IMR-90 (cell line): Measurements from ENCODE around the gene MAML2. TPM values are rescaled to one million over a fixed set of nuclear protein-coding genes. Genes with fewer than 3 reads are reported as not detected.
A peak's percentile ranks its signal among the peaks of the same experiment; 100 is the strongest.

Source experiments
- ATAC-seq: fragments of 200-7000 bp; cut with Tn5 transposase; 2 replicates; pipeline ENCODE4 v1.9.1; 2020; ENCODE audit warnings: low read depth, mild to moderate bottlenecking, moderate library complexity
- BruUV-seq: library from RNA; stranded (reverse); fragments of 400-500 nt; replicated peaks from 2 replicates; lab custom pipeline; 2021; lab: Mats Ljungman, UMichigan
- CTCF ChIA-PET: fragments of 300-600 bp; formaldehyde crosslinking; extraction: SDS; loops from one replicate; lab custom pipeline; 2021; ENCODE audit warnings: antibody characterized with exemption; lab: Yijun Ruan, JAX
- POLR2A ChIA-PET: fragments of 300-600 bp; sonication (Branson Sonifier 250); formaldehyde crosslinking; loops from one replicate; lab custom pipeline; 2022; ENCODE audit warnings: antibody characterized with exemption; ENCODE audit not compliant: unreplicated experiment; lab: Charles Lee
- DNase-seq: peaks from one replicate; pipeline ENCODE4 v3.0.0; 2013
- H2AFZ ChIP-seq: replicated peaks from 2 replicates; pipeline ENCODE3; 2013; ENCODE audit warnings: low read length, mild to moderate bottlenecking; ENCODE audit not compliant: poor library complexity
- H2AK5ac ChIP-seq: 2 replicates; pipeline ENCODE4 v1.6.1; 2013; ENCODE audit warnings: low read depth, low read length, inconsistent platforms
- H2AK9ac ChIP-seq: replicated peaks from 2 replicates; pipeline ENCODE3; 2013; ENCODE audit warnings: mild to moderate bottlenecking, low read depth, low read length, moderate library complexity; ENCODE audit not compliant: poor library complexity
- H2BK120ac ChIP-seq: 2 replicates; pipeline ENCODE4 v1.6.1; 2013; ENCODE audit warnings: low read depth, low read length, inconsistent platforms
- H2BK15ac ChIP-seq: 3 replicates; pipeline ENCODE4 v1.6.1; 2013; ENCODE audit warnings: low read depth, low read length, inconsistent platforms
- H2BK20ac ChIP-seq: 2 replicates; pipeline ENCODE4 v1.6.1; 2013; ENCODE audit warnings: low read depth, mild to moderate bottlenecking, inconsistent platforms, low read length, moderate library complexity
- H2BK5ac ChIP-seq: 2 replicates; pipeline ENCODE4 v1.6.1; 2013; ENCODE audit warnings: mild to moderate bottlenecking, low read depth, low read length, inconsistent platforms; ENCODE audit not compliant: poor library complexity, severe bottlenecking
- H3K14ac ChIP-seq: replicated peaks from 2 replicates; pipeline ENCODE4 v1.6.1; 2013; ENCODE audit warnings: low read depth, low read length, inconsistent platforms
- H3K18ac ChIP-seq: 2 replicates; pipeline ENCODE4 v1.6.1; 2013; ENCODE audit warnings: low read depth, low read length, control low read depth
- H3K23ac ChIP-seq: 2 replicates; pipeline ENCODE4 v1.6.1; 2013; ENCODE audit warnings: low read depth, low read length, inconsistent platforms
- H3K27ac ChIP-seq: 2 replicates; pipeline ENCODE4 v1.5.1; 2013; ENCODE audit warnings: mild to moderate bottlenecking, control low read depth, low read length; ENCODE audit not compliant: insufficient read depth
- H3K27me3 ChIP-seq: 2 replicates; pipeline ENCODE4 v1.6.1; 2013; ENCODE audit warnings: low read length; ENCODE audit not compliant: control insufficient read depth, insufficient read depth
- H3K36me3 ChIP-seq: 2 replicates; pipeline ENCODE4 v1.6.1; 2013; ENCODE audit warnings: low read length, mixed read lengths; ENCODE audit not compliant: control insufficient read depth, insufficient read depth
- H3K4ac ChIP-seq: 2 replicates; pipeline ENCODE4 v1.6.1; 2013; ENCODE audit warnings: low read depth, low read length, inconsistent platforms
- H3K4me1 ChIP-seq: 2 replicates; pipeline ENCODE4 v1.6.1; 2013; ENCODE audit warnings: low read length, mixed read lengths; ENCODE audit not compliant: control insufficient read depth, insufficient read depth
- H3K4me2 ChIP-seq: 2 replicates; pipeline ENCODE4 v1.6.1; 2013; ENCODE audit warnings: low read depth, mild to moderate bottlenecking, control low read depth, low read length, moderate library complexity
- H3K4me3 ChIP-seq: 2 replicates; pipeline ENCODE4 v1.5.1; 2013; ENCODE audit warnings: low read depth, mild to moderate bottlenecking, control low read depth, low read length, moderate library complexity; ENCODE audit not compliant: insufficient read depth
- H3K56ac ChIP-seq: 2 replicates; pipeline ENCODE4 v1.6.1; 2013; ENCODE audit warnings: low read length, inconsistent platforms; ENCODE audit not compliant: insufficient read depth; ENCODE audit errors: extremely low read depth
- H3K79me1 ChIP-seq, 2 experiments: 2 replicates each; pipeline ENCODE4 v1.6.1; 2013; ENCODE audit warnings: low read length in 2 of 2, inconsistent platforms in 1 of 2, low read depth in 1 of 2
- H3K9ac ChIP-seq: 2 replicates; pipeline ENCODE4 v1.6.1; 2013; ENCODE audit warnings: low read depth, low read length, control low read depth
- H3K9me1 ChIP-seq: 2 replicates; pipeline ENCODE4 v1.6.1; 2013; ENCODE audit warnings: low read length, inconsistent platforms; ENCODE audit not compliant: insufficient read depth
- H3K9me3 ChIP-seq: 2 replicates; pipeline ENCODE4 v1.6.1; 2013; ENCODE audit warnings: low read length; ENCODE audit not compliant: control insufficient read depth, insufficient read depth
- H4K20me1 ChIP-seq: 2 replicates; pipeline ENCODE4 v1.6.1; 2013; ENCODE audit warnings: low read length, inconsistent platforms; ENCODE audit not compliant: insufficient read depth
- H4K5ac ChIP-seq: 2 replicates; pipeline ENCODE4 v1.6.1; 2013; ENCODE audit warnings: mild to moderate bottlenecking, low read depth, low read length, control low read depth
- H4K8ac ChIP-seq, 2 experiments: 2 replicates each; pipeline ENCODE4 v1.6.1; 2013; ENCODE audit warnings: low read depth in 2 of 2, low read length in 2 of 2, control low read depth in 1 of 2, inconsistent platforms in 1 of 2
- H4K91ac ChIP-seq: 2 replicates; pipeline ENCODE4 v1.6.1; 2013; ENCODE audit warnings: low read depth, low read length, inconsistent platforms; ENCODE audit not compliant: insufficient read depth
- BHLHE40 ChIP-seq: fragments of 150-350 bp; IDR thresholded peaks from 2 replicates; pipeline ENCODE4 v1.6.1; 2016; ENCODE audit warnings: mild to moderate bottlenecking, low read depth, low read length
- CEBPB ChIP-seq: IDR thresholded peaks from 2 replicates; pipeline ENCODE4 v1.6.1; 2012; ENCODE audit warnings: low read depth, low read length, improper control_type of control experiment
- FOS ChIP-seq: fragments of 150-350 bp; IDR thresholded peaks from 2 replicates; pipeline ENCODE4 v1.6.1; 2016; ENCODE audit warnings: low read depth, low read length
- MAZ ChIP-seq: IDR thresholded peaks from 2 replicates; pipeline ENCODE4 v1.6.1; 2012; ENCODE audit warnings: low read depth, mild to moderate bottlenecking, low read length, improper control_type of control experiment, moderate library complexity, borderline replicate concordance
- POLR2A ChIP-seq: IDR thresholded peaks from 2 replicates; pipeline ENCODE4 v1.6.1; 2012; ENCODE audit warnings: mild to moderate bottlenecking, low read depth, low read length
- RCOR1 ChIP-seq: IDR thresholded peaks from 2 replicates; pipeline ENCODE4 v1.6.1; 2012; ENCODE audit warnings: mild to moderate bottlenecking, low read length, improper control_type of control experiment; ENCODE audit not compliant: insufficient replicate concordance
- SMC3 ChIP-seq: fragments of 150-350 bp; IDR thresholded peaks from 2 replicates; pipeline ENCODE4 v1.6.1; 2016; ENCODE audit warnings: low read depth, mild to moderate bottlenecking, antibody characterized with exemption, low read length, moderate library complexity
- WGBS, 2 experiments: methylation state at CpG; one replicate each; pipeline versions ENCODE4 v1.1.5 to v1.1.7; 2013; ENCODE audit warnings: missing lambda C conversion rate in 2 of 2; ENCODE audit not compliant: insufficient read length in 1 of 2; ENCODE audit errors: extremely low coverage in 2 of 2; 5-methylcytosine and 5-hydroxymethylcytosine counted together
- dilution Hi-C: fragments of 300-500 bp; cut with HindIII; formaldehyde crosslinking; loops from one replicate; pipeline ENCODE4 v1.14.3; 2018; ENCODE audit warnings: low sequenced_read_pairs; ENCODE audit not compliant: unreplicated experiment
- in situ Hi-C: fragments of 300-500 bp; cut with MboI; formaldehyde crosslinking; loops from 3 replicates; pipeline ENCODE4 v1.14.3; 2019; ENCODE audit warnings: low sequenced_read_pairs, inconsistent platforms, mixed read lengths
- intact Hi-C: fragments of 100-400 bp; cut with micrococcal nuclease; formaldehyde crosslinking; loops from 2 replicates; pipeline ENCODE4 v1.10.0; 2022
- polyA plus RNA-seq, 3 experiments: library from polyadenylated mRNA; depleted of rRNA; stranded (reverse); fragments of >200 nt; gene quantifications; 2 replicates each; pipeline ENCODE4 v1.2.3, GENCODE V29; 2012; ENCODE audit warnings: low replicate concordance in 1 of 3
- total RNA-seq: library from RNA; depleted of rRNA; stranded (reverse); fragments of >200 nt; gene quantifications from 2 replicates; pipeline ENCODE4 v1.2.3, GENCODE V29; 2012
- TF ChIP-seq, protein P1 (sequence below): fragments of 150-350 bp; IDR thresholded peaks from 2 replicates; pipeline ENCODE4 v1.6.1; 2017; ENCODE audit warnings: mild to moderate bottlenecking, antibody characterized with exemption, low read length, low read depth
- TF ChIP-seq, protein P2 (sequence below): fragments of 150-350 bp; IDR thresholded peaks from 2 replicates; pipeline ENCODE4 v1.6.1; 2016; ENCODE audit warnings: low read depth, mild to moderate bottlenecking, low read length, moderate library complexity, borderline replicate concordance

MAML2 gene
- total and polyA plus RNA-seq, 2 of the 4 experiments (the other 2 are of a cell fraction): 15.0 to 19.5 TPM

DNA sequence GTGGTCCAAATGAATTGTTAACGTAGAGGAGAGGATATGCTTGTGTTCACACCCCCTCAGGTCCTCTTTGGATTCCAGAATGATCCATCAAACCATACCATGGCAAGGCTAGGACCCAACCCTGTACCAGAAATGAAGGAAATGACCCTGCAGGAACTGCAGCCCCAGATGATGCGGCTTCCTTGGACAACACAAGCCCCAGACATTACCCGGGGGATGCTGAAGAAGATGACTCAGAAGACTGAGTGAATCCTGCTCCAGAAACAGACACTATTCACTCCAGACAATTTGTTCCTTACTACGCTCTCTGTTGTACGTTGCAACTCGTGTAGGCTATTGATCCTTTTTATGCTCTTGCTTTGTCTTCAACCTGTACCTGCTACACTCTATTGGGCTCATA lies 403.9 kb downstream of the MAML2 start:
- ChIA-PET CTCF (no interaction called here), POLR2A (no interaction called here)
- Histone ChIP-seq H2BK15ac (no peak overlapping the region), H3K9ac (no peak overlapping the region), H3K79me1 (no peaks in the 10 kb centered on the region), H2AK5ac (0 out of 2 replicates have a peak overlapping the region, but pooled peaks have one; percentile 5), H3K18ac (no peak overlapping the region), H4K20me1 (no peaks in the 10 kb centered on the region), H4K91ac (no peak overlapping the region), H2AFZ (no peak overlapping the region), H3K23ac (no peak overlapping the region), H2AK9ac (no peak overlapping the region), H4K5ac (no peak overlapping the region), H3K9me1 (no peaks in the 10 kb centered on the region), H2BK20ac (peak overlapping the region; percentile 6; the same call in 1 of the 2 replicates), H3K4me2 (no peak overlapping the region), H3K56ac (no peak overlapping the region), H3K4me1 (no peaks in the 10 kb centered on the region), H3K36me3 (no peaks in the 10 kb centered on the region), H3K14ac (no peak overlapping the region), H2BK120ac (no peak overlapping the region), H3K9me3 (no peaks in the 10 kb centered on the region), H3K27me3 (no peaks in the 10 kb centered on the region), H3K4ac (no peak overlapping the region), H4K8ac (no peak overlapping the region), H3K27ac (no peak overlapping the region), H3K4me3 (no peak overlapping the region), H2BK5ac (no peak overlapping the region)
- TF ChIP-seq FOS (no peak), POLR2A (no peak), BHLHE40 (no peak), CEBPB (no peak), MAZ (no peak), RCOR1 (no peak), SMC3 (no peak)
- TF ChIP-seq, protein P1, sequence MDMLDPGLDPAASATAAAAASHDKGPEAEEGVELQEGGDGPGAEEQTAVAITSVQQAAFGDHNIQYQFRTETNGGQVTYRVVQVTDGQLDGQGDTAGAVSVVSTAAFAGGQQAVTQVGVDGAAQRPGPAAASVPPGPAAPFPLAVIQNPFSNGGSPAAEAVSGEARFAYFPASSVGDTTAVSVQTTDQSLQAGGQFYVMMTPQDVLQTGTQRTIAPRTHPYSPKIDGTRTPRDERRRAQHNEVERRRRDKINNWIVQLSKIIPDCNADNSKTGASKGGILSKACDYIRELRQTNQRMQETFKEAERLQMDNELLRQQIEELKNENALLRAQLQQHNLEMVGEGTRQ: no peak
- TF ChIP-seq, protein P2, sequence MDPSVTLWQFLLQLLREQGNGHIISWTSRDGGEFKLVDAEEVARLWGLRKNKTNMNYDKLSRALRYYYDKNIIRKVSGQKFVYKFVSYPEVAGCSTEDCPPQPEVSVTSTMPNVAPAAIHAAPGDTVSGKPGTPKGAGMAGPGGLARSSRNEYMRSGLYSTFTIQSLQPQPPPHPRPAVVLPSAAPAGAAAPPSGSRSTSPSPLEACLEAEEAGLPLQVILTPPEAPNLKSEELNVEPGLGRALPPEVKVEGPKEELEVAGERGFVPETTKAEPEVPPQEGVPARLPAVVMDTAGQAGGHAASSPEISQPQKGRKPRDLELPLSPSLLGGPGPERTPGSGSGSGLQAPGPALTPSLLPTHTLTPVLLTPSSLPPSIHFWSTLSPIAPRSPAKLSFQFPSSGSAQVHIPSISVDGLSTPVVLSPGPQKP: no peak
- DNase-seq (peak; percentile 35), ATAC-seq (no peak)
- dilution Hi-C loops (no loop called here), intact Hi-C loops (no loop called here), in situ Hi-C loops (no loop called here)
- 100% methylated on average over 3 of the region's 6 CpGs; no CpG with 5 or more reads in 1 of the 2 experiments for WGBS, 2 experiments
- BruUV-seq: no TSS peak
